ENCODE measurements around the gene TSPAN9. TPM values are rescaled to one million over a fixed set of nuclear protein-coding genes. Genes with fewer than 3 reads are reported as not detected.

Gene TSPAN9
- total and polyA plus RNA-seq, 11 donors, result 70.0 to 387 (median 151) TPM

- Histone ChIP-seq H3K9me3 (no peaks in the 10 kb centered on the region), H3K4me1 (peaks cover 0 to 74% (median 50%) of the 10 kb centered on the region in 12 donors), H3K4me3 (no peak overlapping the region), H3K27ac (peak overlapping the region in 2 of 12 donors; percentile 39 to 85), H3K27me3 (no peaks in the 10 kb centered on the region), H3K36me3 (no peaks in the 10 kb centered on the region)
- 59 to 80% (median 67%) methylated on average over 7 to 17 of the region's 17 CpGs for WGBS, 4 donors
- DNase-seq, result peak in 1 of 5 donors; percentile 34
- TF ChIP-seq, protein P1, sequence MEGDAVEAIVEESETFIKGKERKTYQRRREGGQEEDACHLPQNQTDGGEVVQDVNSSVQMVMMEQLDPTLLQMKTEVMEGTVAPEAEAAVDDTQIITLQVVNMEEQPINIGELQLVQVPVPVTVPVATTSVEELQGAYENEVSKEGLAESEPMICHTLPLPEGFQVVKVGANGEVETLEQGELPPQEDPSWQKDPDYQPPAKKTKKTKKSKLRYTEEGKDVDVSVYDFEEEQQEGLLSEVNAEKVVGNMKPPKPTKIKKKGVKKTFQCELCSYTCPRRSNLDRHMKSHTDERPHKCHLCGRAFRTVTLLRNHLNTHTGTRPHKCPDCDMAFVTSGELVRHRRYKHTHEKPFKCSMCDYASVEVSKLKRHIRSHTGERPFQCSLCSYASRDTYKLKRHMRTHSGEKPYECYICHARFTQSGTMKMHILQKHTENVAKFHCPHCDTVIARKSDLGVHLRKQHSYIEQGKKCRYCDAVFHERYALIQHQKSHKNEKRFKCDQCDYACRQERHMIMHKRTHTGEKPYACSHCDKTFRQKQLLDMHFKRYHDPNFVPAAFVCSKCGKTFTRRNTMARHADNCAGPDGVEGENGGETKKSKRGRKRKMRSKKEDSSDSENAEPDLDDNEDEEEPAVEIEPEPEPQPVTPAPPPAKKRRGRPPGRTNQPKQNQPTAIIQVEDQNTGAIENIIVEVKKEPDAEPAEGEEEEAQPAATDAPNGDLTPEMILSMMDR (IDR thresholded peaks at IDR 0.05), result no peak
- no peak for TF ChIP-seq POLR2A (IDR thresholded peaks at IDR 0.05)
- intact Hi-C loops (cut with DNase I), result no loop called here
- ATAC-seq, result no peak
Measured at GRCh38 chr12:3187846-3188770, 110.9 kb downstream of the TSPAN9 start.

- peaks cover 3 to 84% (median 58%) of the 10 kb centered on the region in 12 donors for H3K4me1 ChIP-seq
- TF ChIP-seq, protein P1 (IDR thresholded peaks at IDR 0.05), result no peak
- no peak for TF ChIP-seq POLR2A (IDR thresholded peaks at IDR 0.05)
- H3K36me3 ChIP-seq, result no peaks in the 10 kb centered on the region
- no peaks in the 10 kb centered on the region for H3K27me3 ChIP-seq
- DNase-seq (peak in 1 of 5 donors; percentile 27), ATAC-seq (peak in 2 of 4 donors; percentile 32 to 63)
- peak overlapping the region in 2 of 12 donors; percentile 24 to 31 for H3K27ac ChIP-seq
- H3K4me3 ChIP-seq, result no peak overlapping the region
- no peaks in the 10 kb centered on the region for H3K9me3 ChIP-seq
- 25 to 40% (median 37%) methylated on average over 2 of the region's 2 CpGs for WGBS, 4 donors
- intact Hi-C loops (cut with DNase I), result no loop called here
Measured at GRCh38 chr12:3189282-3189681, 112.1 kb downstream of the TSPAN9 start.

DNA sequence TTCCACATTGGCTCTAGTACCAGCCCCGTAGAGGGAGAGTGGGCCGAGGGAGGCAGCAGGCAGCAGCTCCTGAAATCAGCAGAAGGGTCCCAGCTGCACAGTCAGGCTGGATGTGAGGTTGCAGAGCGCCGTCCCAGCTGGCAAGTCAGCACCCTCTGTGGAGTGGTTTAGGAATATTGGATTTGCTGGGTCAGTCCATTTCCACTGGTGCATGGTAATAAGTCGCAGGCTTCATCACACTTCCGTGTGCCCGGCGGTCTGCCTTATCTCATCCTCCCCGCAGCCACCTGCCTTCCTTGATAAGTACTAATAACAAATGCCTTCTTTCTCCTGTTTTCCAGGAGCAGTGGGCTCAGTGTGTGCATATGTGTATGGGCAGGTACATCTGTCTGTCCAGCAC lies 112.9 kb downstream of the TSPAN9 start:
- no peak overlapping the region for H3K4me3 ChIP-seq
- intact Hi-C loops (cut with DNase I), result no loop called here
- no peaks in the 10 kb centered on the region for H3K27me3 ChIP-seq
- H3K36me3 ChIP-seq, result no peaks in the 10 kb centered on the region
- TF ChIP-seq, protein P1 (IDR thresholded peaks at IDR 0.05), result no peak
- TF ChIP-seq POLR2A (IDR thresholded peaks at IDR 0.05), result no peak
- 46 to 54% (median 52%) methylated on average over 9 of the region's 9 CpGs for WGBS, 4 donors
- peaks cover 3 to 84% (median 62%) of the 10 kb centered on the region in 12 donors for H3K4me1 ChIP-seq
- DNase-seq (peak in 1 of 5 donors; percentile 9), ATAC-seq (no peak)
- H3K9me3 ChIP-seq, result no peaks in the 10 kb centered on the region
- no peak overlapping the region for H3K27ac ChIP-seq

DNA sequence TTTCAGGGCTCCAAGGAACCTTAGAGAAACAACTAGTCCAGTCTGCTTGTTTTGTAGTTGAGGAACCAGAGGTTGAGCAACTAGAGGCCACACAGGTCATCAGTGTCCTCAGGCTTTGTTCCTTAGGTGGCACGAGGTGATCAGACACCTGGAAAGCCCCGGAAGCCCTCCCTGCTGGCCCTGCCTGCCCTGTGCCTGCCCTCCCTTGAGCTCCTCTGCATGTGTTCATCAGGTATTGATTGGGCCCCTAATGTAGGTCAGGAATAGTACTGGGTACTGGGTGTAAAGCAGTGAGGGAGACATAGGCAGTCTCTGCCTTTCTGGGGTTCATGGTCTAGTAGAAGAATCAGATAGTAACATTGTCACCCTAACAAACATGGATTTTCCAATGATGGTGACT lies 114.3 kb downstream of the TSPAN9 start:
- ATAC-seq (no peak), DNase-seq (no peak)
- Histone ChIP-seq H3K27me3 (no peaks in the 10 kb centered on the region), H3K9me3 (no peaks in the 10 kb centered on the region), H3K4me1 (peaks cover 3 to 79% (median 49%) of the 10 kb centered on the region in 12 donors), H3K4me3 (no peak overlapping the region), H3K27ac (no peak overlapping the region), H3K36me3 (no peaks in the 10 kb centered on the region)
- intact Hi-C loops (cut with DNase I), result no loop called here
- TF ChIP-seq, protein P1 (IDR thresholded peaks at IDR 0.05), result no peak
- TF ChIP-seq POLR2A (IDR thresholded peaks at IDR 0.05), result no peak
- 88 to 100% (median 93%) methylated on average over 2 of the region's 2 CpGs for WGBS, 4 donors

Measured in heart left ventricle (tissue), 16 donors.